Progenitor cell of endocrine pancreas (in vitro differentiated cells): ENCODE results near the gene PTPRM. TPM values are rescaled to one million over a fixed set of nuclear protein-coding genes. Genes with fewer than 3 reads are reported as not detected.

ENCODE experiments used
- DNase-seq: peaks from one replicate; pipeline ENCODE4 v3.0.0; 2021; ENCODE audit warnings: low spot score; ENCODE audit not compliant: unreplicated experiment
- H3K27ac Mint-ChIP-seq: 2 replicates; pipeline ENCODE4 v1.8.0; 2021; ENCODE audit warnings: mild to moderate bottlenecking, moderate library complexity, mixed read lengths
- H3K27me3 Mint-ChIP-seq: 2 replicates; pipeline ENCODE4 v1.8.0; 2021; ENCODE audit warnings: mixed read lengths
- H3K36me3 Mint-ChIP-seq: 2 replicates; pipeline ENCODE4 v1.8.0; 2022; ENCODE audit warnings: mixed read lengths; ENCODE audit not compliant: insufficient read depth
- H3K4me1 Mint-ChIP-seq: 2 replicates; pipeline ENCODE4 v1.8.0; 2021; ENCODE audit warnings: low read depth, mixed read lengths
- H3K4me3 Mint-ChIP-seq: 2 replicates; pipeline ENCODE4 v1.8.0; 2021; ENCODE audit warnings: low read depth, mild to moderate bottlenecking, moderate library complexity, mixed read lengths
- H3K9me3 Mint-ChIP-seq: 2 replicates; pipeline ENCODE4 v1.8.0; 2021; ENCODE audit warnings: low read depth, mixed read lengths
- total RNA-seq: library from RNA; stranded (reverse); gene quantifications from 2 replicates; pipeline ENCODE4 v1.2.1, GENCODE V29; 2021
- TF ChIP-seq, protein P1 (sequence below): fragments of 200-600 bp; sonication (generic); IDR thresholded peaks from one replicate; pipeline ENCODE4 v1.5.0; 2021; ENCODE audit warnings: antibody characterized with exemption, mild to moderate bottlenecking; ENCODE audit not compliant: unreplicated experiment

Gene PTPRM
- total RNA-seq, 1 donor from 2014 or later: 23.2 TPM

DNA sequence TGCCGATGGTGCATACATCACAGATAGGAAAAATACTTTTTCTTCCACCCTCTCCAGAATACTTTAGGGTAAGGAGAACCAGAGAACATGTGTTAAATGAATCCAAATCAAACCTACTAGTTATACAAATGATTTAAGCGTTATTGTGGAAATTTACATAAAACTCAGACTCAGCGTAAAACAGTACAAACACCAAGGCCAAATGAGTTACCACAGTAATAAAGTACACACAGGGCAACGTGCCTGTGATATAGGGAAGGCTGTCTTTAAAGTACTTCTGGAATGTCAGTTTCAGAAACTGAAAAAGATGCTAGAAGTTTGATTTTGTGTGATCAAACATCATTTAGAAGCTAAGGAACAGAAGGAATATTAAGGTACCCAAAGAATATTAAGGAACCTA is 46.9 kb downstream of the PTPRM start:
- DNase-seq: no peak
- H3K27me3 Mint-ChIP-seq: peaks cover 11% of the 10 kb centered on the region
- TF ChIP-seq, protein P1, sequence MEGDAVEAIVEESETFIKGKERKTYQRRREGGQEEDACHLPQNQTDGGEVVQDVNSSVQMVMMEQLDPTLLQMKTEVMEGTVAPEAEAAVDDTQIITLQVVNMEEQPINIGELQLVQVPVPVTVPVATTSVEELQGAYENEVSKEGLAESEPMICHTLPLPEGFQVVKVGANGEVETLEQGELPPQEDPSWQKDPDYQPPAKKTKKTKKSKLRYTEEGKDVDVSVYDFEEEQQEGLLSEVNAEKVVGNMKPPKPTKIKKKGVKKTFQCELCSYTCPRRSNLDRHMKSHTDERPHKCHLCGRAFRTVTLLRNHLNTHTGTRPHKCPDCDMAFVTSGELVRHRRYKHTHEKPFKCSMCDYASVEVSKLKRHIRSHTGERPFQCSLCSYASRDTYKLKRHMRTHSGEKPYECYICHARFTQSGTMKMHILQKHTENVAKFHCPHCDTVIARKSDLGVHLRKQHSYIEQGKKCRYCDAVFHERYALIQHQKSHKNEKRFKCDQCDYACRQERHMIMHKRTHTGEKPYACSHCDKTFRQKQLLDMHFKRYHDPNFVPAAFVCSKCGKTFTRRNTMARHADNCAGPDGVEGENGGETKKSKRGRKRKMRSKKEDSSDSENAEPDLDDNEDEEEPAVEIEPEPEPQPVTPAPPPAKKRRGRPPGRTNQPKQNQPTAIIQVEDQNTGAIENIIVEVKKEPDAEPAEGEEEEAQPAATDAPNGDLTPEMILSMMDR: no peak
- H3K4me1 Mint-ChIP-seq: peaks cover 17% of the 10 kb centered on the region
- no peaks in the 10 kb centered on the region for H3K9me3 Mint-ChIP-seq
- H3K4me3 Mint-ChIP-seq: no peak overlapping the region
- no peak overlapping the region for H3K27ac Mint-ChIP-seq
- no peaks in the 10 kb centered on the region for H3K36me3 Mint-ChIP-seq

DNA sequence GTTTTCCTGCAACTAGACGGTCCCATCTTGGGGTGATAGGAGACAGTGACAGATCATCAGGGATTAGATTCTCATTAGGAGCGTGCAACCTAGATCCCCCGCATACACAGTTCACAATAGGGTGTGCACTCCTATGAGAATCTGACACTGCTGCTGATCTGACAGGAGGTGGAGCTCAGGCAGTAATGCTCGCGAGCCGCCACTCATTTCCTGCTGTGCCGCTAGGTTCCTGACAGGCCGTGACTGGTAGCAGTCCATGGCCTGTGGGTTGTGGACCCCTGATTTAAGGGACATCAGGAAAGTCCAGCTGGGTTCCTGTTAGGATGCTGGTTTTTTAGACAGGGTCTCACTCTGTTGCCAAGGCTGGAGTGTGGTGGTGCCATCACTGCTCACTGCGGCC is 48.7 kb downstream of the PTPRM start:
- Mint-ChIP-seq H3K36me3 (no peaks in the 10 kb centered on the region), H3K27ac (no peak overlapping the region), H3K4me1 (peaks cover 17% of the 10 kb centered on the region), H3K9me3 (no peaks in the 10 kb centered on the region), H3K27me3 (peaks cover 15% of the 10 kb centered on the region), H3K4me3 (no peak overlapping the region)
- no peak for DNase-seq
- TF ChIP-seq, protein P1: no peak

DNA sequence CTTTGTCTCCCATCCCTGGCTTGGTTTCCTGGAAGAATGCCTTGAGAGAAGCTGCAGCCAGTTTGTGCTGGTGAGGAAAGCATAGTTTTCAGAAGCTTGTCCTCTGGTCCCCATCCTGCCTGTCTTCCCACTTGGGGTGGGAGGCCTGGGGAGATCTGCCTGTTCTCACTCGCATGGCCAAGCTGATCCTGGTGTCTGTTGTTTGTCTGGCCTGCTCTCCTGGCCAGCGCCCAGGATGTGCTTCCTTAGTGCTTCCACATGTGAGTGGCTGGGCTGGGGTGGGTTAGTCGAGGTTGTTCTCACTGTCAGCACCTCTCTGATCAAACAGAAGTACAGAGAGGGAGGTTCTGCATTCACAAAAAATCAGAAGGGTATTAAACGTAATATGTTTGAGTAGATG is 49.5 kb downstream of the PTPRM start:
- no peak overlapping the region for H3K27ac Mint-ChIP-seq

DNA sequence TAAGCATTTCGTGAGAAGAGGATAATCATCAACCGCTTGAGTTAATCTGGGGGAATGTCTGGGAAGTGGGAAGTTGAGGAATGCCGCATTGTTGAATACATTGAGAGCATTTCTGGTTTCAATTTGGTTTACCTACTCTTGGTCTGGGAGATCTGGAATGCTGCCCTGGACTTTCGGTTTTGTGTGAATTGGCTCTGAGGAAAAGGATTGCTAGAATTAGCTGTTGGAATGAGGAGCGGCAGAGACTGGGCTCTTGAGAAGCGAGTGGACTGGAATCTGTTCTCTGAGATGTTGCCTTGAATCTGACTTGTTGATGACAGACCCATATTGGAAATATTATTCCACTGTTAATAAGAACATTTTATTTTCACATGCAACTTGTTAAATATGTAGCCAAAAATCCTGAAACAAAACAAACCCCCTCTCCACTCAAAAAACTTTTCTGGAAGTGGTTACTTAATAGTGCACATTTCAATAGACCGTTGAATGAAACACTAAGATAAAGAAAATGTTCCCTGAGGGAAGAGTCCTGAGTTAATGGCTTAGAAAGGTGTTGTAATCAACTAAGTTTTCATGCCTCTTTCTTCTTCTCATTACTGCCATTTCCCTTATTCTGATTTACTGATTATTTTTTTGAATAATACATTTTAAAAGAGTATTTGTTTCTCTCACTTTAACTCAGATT is 50.8 kb downstream of the PTPRM start:
- peaks cover 17% of the 10 kb centered on the region for H3K4me1 Mint-ChIP-seq
- peaks cover 13% of the 10 kb centered on the region for H3K27me3 Mint-ChIP-seq
- H3K36me3 Mint-ChIP-seq: no peaks in the 10 kb centered on the region
- no peaks in the 10 kb centered on the region for H3K9me3 Mint-ChIP-seq
- no peak overlapping the region for H3K4me3 Mint-ChIP-seq
- no peak overlapping the region for H3K27ac Mint-ChIP-seq
- no peak for DNase-seq
- TF ChIP-seq, protein P1: no peak

More for the DNA sequence above, 49.5 kb downstream of the PTPRM start:
- H3K36me3 Mint-ChIP-seq: no peaks in the 10 kb centered on the region
- TF ChIP-seq, protein P1: no peak
- peaks cover 15% of the 10 kb centered on the region for H3K27me3 Mint-ChIP-seq
- H3K4me3 Mint-ChIP-seq: no peak overlapping the region
- no peak for DNase-seq
- H3K9me3 Mint-ChIP-seq: no peaks in the 10 kb centered on the region
- peaks cover 17% of the 10 kb centered on the region for H3K4me1 Mint-ChIP-seq

DNA sequence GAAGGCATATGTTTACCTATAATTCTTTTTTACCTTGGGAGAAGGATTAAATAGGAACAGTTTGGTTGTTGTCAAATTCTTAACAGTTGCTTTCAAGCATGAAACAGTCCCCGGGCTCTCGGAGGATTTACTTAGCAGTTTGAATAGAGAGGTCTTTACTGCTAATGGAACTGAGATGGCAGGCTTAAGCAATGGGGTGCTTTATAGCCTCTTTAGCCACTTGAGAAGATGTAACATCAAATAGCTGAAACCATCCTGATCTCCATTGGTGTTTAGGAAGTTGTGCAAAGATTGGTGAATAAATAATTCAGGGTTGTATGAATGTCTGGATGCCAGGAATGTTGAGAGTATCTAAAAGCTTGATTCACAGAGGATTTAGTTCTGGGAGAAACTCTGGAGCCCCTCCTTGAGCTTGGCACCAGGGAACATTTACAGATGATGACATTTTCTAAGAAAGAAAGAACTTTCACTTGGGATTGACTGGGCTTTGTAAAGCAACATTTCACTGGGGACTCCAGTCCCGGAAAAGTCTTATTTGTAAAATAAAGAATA is 51.9 kb downstream of the PTPRM start:
- Mint-ChIP-seq H3K9me3 (no peaks in the 10 kb centered on the region), H3K4me1 (peaks cover 13% of the 10 kb centered on the region), H3K36me3 (no peaks in the 10 kb centered on the region), H3K27ac (no peak overlapping the region), H3K27me3 (peaks cover 13% of the 10 kb centered on the region), H3K4me3 (no peak overlapping the region)
- DNase-seq: no peak
- TF ChIP-seq, protein P1: no peak
